Keratinocyte (primary cell): ENCODE measurements around the gene LHFPL4. TPM values are rescaled to one million over a fixed set of nuclear protein-coding genes. Genes with fewer than 3 reads are reported as not detected.
"Not testable (repeated sequence)": the region's sequence is repeated elsewhere in the genome, so short reads cannot be mapped to it uniquely, and the experiment has no call there.

ENCODE experiments used
- DNase-seq: peaks from one replicate; pipeline ENCODE4 v3.0.0-alpha.2; 2011; ENCODE audit warnings: low read depth, missing footprints, low spot score
- FAIRE-seq: peaks from 2 replicates; lab custom pipeline; 2011; peaks lifted over from hg19 to GRCh38; lab: Jason Lieb, UNC
- H2AFZ ChIP-seq: 2 replicates; pipeline ENCODE4 v1.6.0; 2012; ENCODE audit warnings: low read length, control low read depth, inconsistent platforms; ENCODE audit not compliant: control insufficient read depth
- H3K27ac ChIP-seq: 2 replicates; pipeline ENCODE4 v1.5.1; 2011; ENCODE audit warnings: low read length; ENCODE audit not compliant: control insufficient read depth, insufficient read depth
- H3K27me3 ChIP-seq: 3 replicates; pipeline ENCODE4 v1.6.0; 2011; ENCODE audit warnings: low read length; ENCODE audit not compliant: control insufficient read depth, insufficient read depth; ENCODE audit errors: extremely low read depth
- H3K36me3 ChIP-seq, 2 experiments: 2 replicates in 1 of 2; 3 replicates in 1 of 2; pipeline ENCODE4 v1.5.1; 2011; ENCODE audit warnings: low read length in 2 of 2, mild to moderate bottlenecking in 1 of 2; ENCODE audit not compliant: control insufficient read depth in 2 of 2, insufficient read depth in 2 of 2; ENCODE audit errors: extremely low read depth in 1 of 2
- H3K4me1 ChIP-seq: 3 replicates; pipeline ENCODE4 v1.5.1; 2011; ENCODE audit warnings: low read length; ENCODE audit not compliant: control insufficient read depth, insufficient read depth; ENCODE audit errors: extremely low read depth
- H3K4me2 ChIP-seq: 3 replicates; pipeline ENCODE4 v1.6.0; 2011; ENCODE audit warnings: low read depth, low read length; ENCODE audit not compliant: control insufficient read depth, insufficient read depth; ENCODE audit errors: extremely low read depth
- H3K4me3 ChIP-seq, 3 experiments: fragments of 200-600 bp in 1 of 3; sonication (generic) in 1 of 3; 2 replicates in 2 of 3; 3 replicates in 1 of 3; pipeline ENCODE4 v1.5.1; 2011 to 2016; ENCODE audit warnings: low read length in 3 of 3, mild to moderate bottlenecking in 3 of 3, control low read depth in 2 of 3, inconsistent platforms in 1 of 3, low read depth in 1 of 3, mixed read lengths in 1 of 3, mixed run types in 1 of 3, moderate library complexity in 1 of 3; ENCODE audit not compliant: control insufficient read depth in 2 of 3, insufficient read depth in 2 of 3; ENCODE audit errors: extremely low read depth in 1 of 3
- H3K79me2 ChIP-seq: 2 replicates; pipeline ENCODE4 v1.6.0; 2012; ENCODE audit warnings: low read length; ENCODE audit not compliant: control insufficient read depth, insufficient read depth
- H3K9ac ChIP-seq: 3 replicates; pipeline ENCODE4 v1.6.0; 2011; ENCODE audit warnings: low read length; ENCODE audit not compliant: control insufficient read depth, insufficient read depth; ENCODE audit errors: extremely low read depth
- H3K9me1 ChIP-seq: 3 replicates; pipeline ENCODE4 v1.6.0; 2011; ENCODE audit warnings: low read length; ENCODE audit not compliant: control insufficient read depth, insufficient read depth; ENCODE audit errors: extremely low read depth
- H3K9me3 ChIP-seq: 2 replicates; pipeline ENCODE4 v1.5.1; 2012; ENCODE audit warnings: low read depth, low read length; ENCODE audit not compliant: control insufficient read depth
- H4K20me1 ChIP-seq: 3 replicates; pipeline ENCODE4 v1.6.0; 2011; ENCODE audit warnings: low read length; ENCODE audit not compliant: control insufficient read depth, insufficient read depth; ENCODE audit errors: extremely low read depth
- EZH2 ChIP-seq: IDR thresholded peaks from one replicate; pipeline ENCODE4 v1.6.1; 2012; ENCODE audit warnings: inconsistent platforms, mild to moderate bottlenecking, low read length, moderate library complexity
- dilution Hi-C: fragments of 300-500 bp; cut with MboI; formaldehyde crosslinking; loops from one replicate; pipeline ENCODE4 v1.7.0; 2020; ENCODE audit warnings: low sequenced_read_pairs; ENCODE audit not compliant: extremely low pct_ligation_motif_present
- polyA plus RNA-seq, 5 experiments: library from polyadenylated mRNA; depleted of rRNA in 3 of 5; stranded (reverse) in 3 of 5; stranded (forward) in 1 of 5; unstranded in 1 of 5; fragments of >200 nt; gene quantifications; 1 replicate in 1 of 5; 2 replicates in 3 of 5; 3 replicates in 1 of 5; pipeline versions ENCODE4 v1.2.1 to v1.2.3, GENCODE V29; 2011 to 2012; ENCODE audit warnings: missing spikeins in 2 of 5, low read depth in 1 of 5, low replicate concordance in 1 of 5
- TF ChIP-seq, protein P1 (sequence below), 3 experiments: IDR thresholded peaks in 1 of 3; conservative IDR thresholded peaks in 1 of 3; optimal IDR thresholded peaks in 1 of 3; 2 replicates in 2 of 3; 3 replicates in 1 of 3; pipeline versions ENCODE3 to v1.5.1; 2011; ENCODE audit warnings: low read length in 3 of 3, mild to moderate bottlenecking in 3 of 3, moderate library complexity in 2 of 3, control low read depth in 1 of 3, inconsistent platforms in 1 of 3; ENCODE audit not compliant: insufficient read depth in 2 of 3; ENCODE audit errors: extremely low read depth in 1 of 3

LHFPL4 gene
- polyA plus RNA-seq, 1 donor (not counting 4 experiments of a cell fraction or from before 2014, with no cell fraction given), result not detected

DNA sequence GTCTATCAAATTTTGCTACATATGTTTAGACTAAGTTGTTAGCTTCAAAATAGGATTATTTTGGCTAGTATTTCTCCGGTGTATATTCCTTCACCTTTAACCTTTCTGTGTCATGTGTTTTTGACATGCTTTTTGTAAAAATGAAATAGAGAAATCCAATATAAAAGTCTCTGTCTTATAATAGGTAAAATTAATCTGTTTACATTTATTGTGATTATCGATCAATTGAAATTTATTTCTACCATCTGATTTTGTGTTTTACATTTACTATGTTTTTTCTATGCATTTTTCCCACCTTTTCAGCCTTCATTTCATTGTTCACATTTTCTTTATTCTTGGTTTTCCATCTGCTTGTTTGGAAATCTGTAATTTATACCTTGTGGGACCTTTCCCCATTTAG is 11.7 kb upstream of the LHFPL4 start:
- H3K9me3 ChIP-seq, result no peaks in the 10 kb centered on the region
- H3K27me3 ChIP-seq, result no peaks in the 10 kb centered on the region
- DNase-seq (no peak), FAIRE-seq (no peak)
- no peaks in the 10 kb centered on the region for H3K9me1 ChIP-seq
- no peak overlapping the region for H3K9ac ChIP-seq
- H3K27ac ChIP-seq, result no peak overlapping the region
- no peaks in the 10 kb centered on the region for H3K79me2 ChIP-seq
- H4K20me1 ChIP-seq, result no peaks in the 10 kb centered on the region
- no peak overlapping the region for H3K4me2 ChIP-seq
- H3K4me1 ChIP-seq, result no peaks in the 10 kb centered on the region
- no peak for TF ChIP-seq EZH2
- TF ChIP-seq, protein P1, sequence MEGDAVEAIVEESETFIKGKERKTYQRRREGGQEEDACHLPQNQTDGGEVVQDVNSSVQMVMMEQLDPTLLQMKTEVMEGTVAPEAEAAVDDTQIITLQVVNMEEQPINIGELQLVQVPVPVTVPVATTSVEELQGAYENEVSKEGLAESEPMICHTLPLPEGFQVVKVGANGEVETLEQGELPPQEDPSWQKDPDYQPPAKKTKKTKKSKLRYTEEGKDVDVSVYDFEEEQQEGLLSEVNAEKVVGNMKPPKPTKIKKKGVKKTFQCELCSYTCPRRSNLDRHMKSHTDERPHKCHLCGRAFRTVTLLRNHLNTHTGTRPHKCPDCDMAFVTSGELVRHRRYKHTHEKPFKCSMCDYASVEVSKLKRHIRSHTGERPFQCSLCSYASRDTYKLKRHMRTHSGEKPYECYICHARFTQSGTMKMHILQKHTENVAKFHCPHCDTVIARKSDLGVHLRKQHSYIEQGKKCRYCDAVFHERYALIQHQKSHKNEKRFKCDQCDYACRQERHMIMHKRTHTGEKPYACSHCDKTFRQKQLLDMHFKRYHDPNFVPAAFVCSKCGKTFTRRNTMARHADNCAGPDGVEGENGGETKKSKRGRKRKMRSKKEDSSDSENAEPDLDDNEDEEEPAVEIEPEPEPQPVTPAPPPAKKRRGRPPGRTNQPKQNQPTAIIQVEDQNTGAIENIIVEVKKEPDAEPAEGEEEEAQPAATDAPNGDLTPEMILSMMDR (optimal IDR thresholded peaks at IDR 0.05 in 1 of 3, IDR thresholded peaks at IDR 0.05 in 1 of 3, conservative IDR thresholded peaks at IDR 0.05 in 1 of 3; ENCODE audit: extremely low read depth in 1 of 3, insufficient read depth in 2 of 3, low read length in 3 of 3), result no peak
- H3K4me3 ChIP-seq, result no peak overlapping the region
- dilution Hi-C loops, result no loop called here
- H2AFZ ChIP-seq, result no peak overlapping the region
- H3K36me3 ChIP-seq, result no peaks in the 10 kb centered on the region

DNA sequence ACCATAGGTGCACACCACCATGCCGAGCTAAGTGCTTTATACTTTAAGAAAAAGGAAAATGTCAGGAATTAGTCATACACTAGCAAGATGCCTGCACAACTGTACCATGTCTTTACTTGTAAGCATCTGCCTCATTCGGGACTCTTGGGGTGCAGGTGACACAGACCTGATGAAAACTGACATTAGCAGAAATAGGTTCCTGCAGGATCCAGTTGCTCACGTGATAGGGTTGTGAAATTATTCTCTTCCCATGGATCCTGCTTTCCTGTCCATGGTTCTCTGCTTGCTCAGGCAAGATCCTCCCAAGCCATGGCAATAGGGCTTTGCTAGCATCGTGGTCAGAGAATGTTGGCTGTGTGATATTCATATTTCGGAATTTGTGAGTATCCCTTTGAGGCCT is 10.2 kb upstream of the LHFPL4 start:
- Histone ChIP-seq H3K4me2 (no peak overlapping the region), H3K9ac (no peak overlapping the region), H3K27ac (no peak overlapping the region), H3K9me1 (no peaks in the 10 kb centered on the region), H4K20me1 (no peaks in the 10 kb centered on the region), H2AFZ (no peak overlapping the region), H3K9me3 (no peaks in the 10 kb centered on the region), H3K79me2 (no peaks in the 10 kb centered on the region), H3K4me1 (no peaks in the 10 kb centered on the region), H3K4me3 (no peak overlapping the region), H3K27me3 (no peaks in the 10 kb centered on the region), H3K36me3 (no peaks in the 10 kb centered on the region)
- TF ChIP-seq, protein P1 (optimal IDR thresholded peaks at IDR 0.05 in 1 of 3, IDR thresholded peaks at IDR 0.05 in 1 of 3, conservative IDR thresholded peaks at IDR 0.05 in 1 of 3; ENCODE audit: extremely low read depth in 1 of 3, insufficient read depth in 2 of 3, low read length in 3 of 3), result no peak
- TF ChIP-seq EZH2, result no peak
- DNase-seq, result no peak
- dilution Hi-C loops, result no loop called here
- no peak for FAIRE-seq

DNA sequence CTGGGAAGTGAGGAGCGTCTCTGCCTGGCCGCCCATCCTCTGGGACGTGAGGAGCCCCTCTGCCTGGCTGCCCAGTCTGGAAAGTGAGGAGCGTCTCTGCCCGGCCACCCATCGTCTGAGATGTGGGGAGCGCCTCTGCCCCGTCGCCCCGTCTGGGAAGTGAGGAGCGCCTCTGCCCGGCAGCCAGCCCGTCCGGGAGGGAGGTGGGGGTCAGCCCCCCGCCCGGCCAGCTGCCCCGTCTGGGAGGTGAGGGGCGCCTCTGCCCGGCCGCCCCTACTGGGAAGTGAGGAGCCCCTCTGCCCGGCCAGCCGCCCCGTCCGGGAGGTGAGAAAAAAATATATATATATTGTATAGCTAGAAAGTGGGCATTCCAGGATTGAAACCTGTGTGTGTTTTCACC is 6.4 kb upstream of the LHFPL4 start:
- H3K4me1 ChIP-seq, FAIRE-seq, H2AFZ ChIP-seq, H4K20me1 ChIP-seq, DNase-seq, dilution Hi-C loops, H3K36me3 ChIP-seq, H3K27me3 ChIP-seq, H3K27ac ChIP-seq, H3K4me3 ChIP-seq, H3K9ac ChIP-seq, H3K79me2 ChIP-seq, H3K9me1 ChIP-seq, H3K9me3 ChIP-seq, H3K4me2 ChIP-seq: not testable (repeated sequence)
